ENCODE results near the gene RABEP2. TPM values are rescaled to one million over a fixed set of nuclear protein-coding genes. Genes with fewer than 3 reads are reported as not detected.
A peak's percentile ranks its signal among the peaks of the same experiment; 100 is the strongest.
"Not testable (repeated sequence)": the region's sequence is repeated elsewhere in the genome, so short reads cannot be mapped to it uniquely, and the experiment has no call there.

Gene RABEP2
- total and polyA plus RNA-seq, 3 experiments from 2014 or later: 6.6 to 21.7 (median 20.8) TPM

DNA sequence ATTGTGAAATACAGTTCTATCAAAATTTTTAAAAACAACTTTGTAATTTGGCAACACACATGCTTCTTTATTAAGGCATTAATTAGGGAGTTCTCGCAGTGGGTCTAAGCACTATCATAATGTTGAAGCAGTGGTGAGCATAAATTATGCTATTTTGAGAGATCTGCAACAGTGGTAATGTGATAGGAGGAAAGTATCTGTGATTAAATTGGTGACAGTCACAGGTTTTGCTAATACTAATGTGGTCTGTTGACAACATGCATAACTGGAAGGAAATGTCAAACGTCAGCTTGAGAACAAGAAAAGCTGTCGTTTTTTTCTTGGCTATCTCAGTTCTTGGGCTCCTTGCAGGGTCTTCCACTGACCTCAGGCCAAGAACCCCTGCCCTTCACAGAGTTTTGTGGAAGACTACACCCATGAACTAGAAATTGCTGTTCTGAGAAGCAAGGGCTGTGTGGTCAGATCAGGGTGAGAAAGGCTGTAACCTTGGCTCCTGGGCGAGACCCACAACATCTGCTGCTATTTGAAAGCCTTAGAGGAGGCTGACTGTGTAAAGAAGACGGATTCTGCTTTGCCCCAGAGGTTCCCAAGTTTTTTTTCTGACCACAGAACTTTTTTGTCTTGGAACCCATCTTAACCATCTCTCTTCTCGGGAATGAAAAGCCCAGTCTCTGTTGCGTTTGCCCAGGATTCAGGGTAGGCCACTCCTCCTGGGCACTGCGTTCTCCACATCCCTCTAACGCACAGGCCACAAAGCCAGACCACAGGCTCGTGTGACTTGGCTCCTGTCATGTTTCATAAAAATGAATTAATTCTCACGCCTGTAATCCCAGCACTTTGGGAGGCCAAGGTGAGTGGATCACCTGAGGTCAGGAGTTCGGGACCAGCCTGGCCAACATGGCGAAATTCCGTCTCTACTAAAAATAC lies 32.8 kb downstream of the RABEP2 start:
- ChIA-PET CTCF (no interaction called here), POLR2A (no interaction called here)
- no peaks in the 10 kb centered on the region for H3K36me3 ChIP-seq (ENCODE audit: insufficient read depth, low read length)
- no peak overlapping the region for H3K4me3 ChIP-seq (ENCODE audit: low read length)
- no peaks in the 10 kb centered on the region for H3K4me1 Mint-ChIP-seq
- no peaks in the 10 kb centered on the region for H3K9me3 Mint-ChIP-seq
- no peaks in the 10 kb centered on the region for H3K27me3 ChIP-seq (ENCODE audit: insufficient read depth, low read length, poor library complexity, severe bottlenecking)
- DNase-seq: no peak
- peak overlapping the region in 1 of 8 donors; percentile 34 for H3K27ac Mint-ChIP-seq
- H3K27me3 Mint-ChIP-seq: no peaks in the 10 kb centered on the region
- H3K4me3 Mint-ChIP-seq: no peak overlapping the region
- no peaks in the 10 kb centered on the region for H3K36me3 Mint-ChIP-seq
- no peaks in the 10 kb centered on the region for H3K4me1 ChIP-seq (ENCODE audit: insufficient read depth, low read length)
- no peak overlapping the region for H3K27ac ChIP-seq (ENCODE audit: low read depth, low read length)
- no peaks in the 10 kb centered on the region for H3K9me3 ChIP-seq (ENCODE audit: low read length)

DNA sequence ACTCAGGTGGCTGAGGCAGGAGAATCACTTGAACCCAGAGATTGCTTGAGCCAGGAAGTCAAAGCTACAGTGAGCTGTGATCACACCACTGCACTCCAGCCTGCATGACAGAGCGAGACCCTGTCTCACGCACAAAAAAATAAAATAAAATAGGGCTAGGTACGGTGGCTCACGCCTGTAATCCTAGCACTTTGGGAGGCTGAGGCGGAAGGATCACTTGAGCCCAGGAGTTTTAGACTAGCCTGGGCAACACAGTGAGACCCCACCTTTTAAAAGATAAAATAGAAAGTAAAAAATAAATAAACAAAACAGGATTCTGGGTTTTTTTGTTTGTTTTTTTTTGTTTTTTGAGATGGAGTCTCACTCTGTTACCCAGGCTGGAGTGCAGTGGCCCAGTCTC lies 34.7 kb downstream of the RABEP2 start:
- H3K9me3 Mint-ChIP-seq; POLR2A ChIA-PET; H3K9me3 ChIP-seq (ENCODE audit: low read length); H3K4me3 Mint-ChIP-seq; H3K27ac Mint-ChIP-seq; H3K27me3 ChIP-seq (ENCODE audit: insufficient read depth, low read length, poor library complexity, severe bottlenecking); H3K4me1 ChIP-seq (ENCODE audit: insufficient read depth, low read length); H3K27me3 Mint-ChIP-seq; DNase-seq; H3K4me1 Mint-ChIP-seq; H3K36me3 ChIP-seq (ENCODE audit: insufficient read depth, low read length); H3K4me3 ChIP-seq (ENCODE audit: low read length); H3K36me3 Mint-ChIP-seq; H3K27ac ChIP-seq (ENCODE audit: low read depth, low read length): not testable (repeated sequence)
- CTCF ChIA-PET: interaction anchor here (0.8 kb wide), 1 partner anchor 55 kb away, joined by 3 read pairs; no protein-coding TSS in a partner anchor

DNA sequence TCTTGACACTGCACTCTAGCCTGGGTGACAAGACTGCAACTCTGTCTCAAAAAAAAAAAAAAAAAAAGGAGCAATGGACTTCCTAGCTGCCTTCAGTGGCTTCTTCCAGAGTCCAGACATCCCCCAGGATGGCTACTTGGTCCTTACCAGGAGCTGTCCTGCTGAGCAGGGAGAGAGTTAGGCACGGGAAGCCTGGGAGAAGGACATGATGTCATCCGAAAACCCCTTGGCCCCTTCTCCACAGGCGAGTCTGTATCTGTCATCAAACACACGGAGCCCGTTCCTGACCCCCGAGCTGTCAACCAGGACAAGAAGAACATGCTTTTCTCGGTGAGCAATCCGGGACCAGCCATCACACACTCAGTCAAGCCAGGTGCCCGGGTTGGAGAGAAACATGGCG lies 38.1 kb downstream of the RABEP2 start:
- no peak for DNase-seq
- no peaks in the 10 kb centered on the region for H3K4me1 Mint-ChIP-seq
- no peaks in the 10 kb centered on the region for H3K9me3 Mint-ChIP-seq
- H3K4me3 Mint-ChIP-seq: peak overlapping the region in 1 of 7 donors; percentile 13
- CTCF ChIA-PET: no interaction called here
- Histone ChIP-seq H3K36me3 (ENCODE audit: insufficient read depth, low read length) (no peaks in the 10 kb centered on the region), H3K9me3 (ENCODE audit: low read length) (no peaks in the 10 kb centered on the region), H3K27ac (ENCODE audit: low read depth, low read length) (no peak overlapping the region), H3K4me1 (ENCODE audit: insufficient read depth, low read length) (no peaks in the 10 kb centered on the region), H3K4me3 (ENCODE audit: low read length) (no peak overlapping the region), H3K27me3 (ENCODE audit: insufficient read depth, low read length, poor library complexity, severe bottlenecking) (no peaks in the 10 kb centered on the region)
- H3K36me3 Mint-ChIP-seq: no peaks in the 10 kb centered on the region
- no peak overlapping the region for H3K27ac Mint-ChIP-seq
- POLR2A ChIA-PET: no interaction called here
- peaks cover 0 to 2% of the 10 kb centered on the region in 2 donors for H3K27me3 Mint-ChIP-seq

DNA sequence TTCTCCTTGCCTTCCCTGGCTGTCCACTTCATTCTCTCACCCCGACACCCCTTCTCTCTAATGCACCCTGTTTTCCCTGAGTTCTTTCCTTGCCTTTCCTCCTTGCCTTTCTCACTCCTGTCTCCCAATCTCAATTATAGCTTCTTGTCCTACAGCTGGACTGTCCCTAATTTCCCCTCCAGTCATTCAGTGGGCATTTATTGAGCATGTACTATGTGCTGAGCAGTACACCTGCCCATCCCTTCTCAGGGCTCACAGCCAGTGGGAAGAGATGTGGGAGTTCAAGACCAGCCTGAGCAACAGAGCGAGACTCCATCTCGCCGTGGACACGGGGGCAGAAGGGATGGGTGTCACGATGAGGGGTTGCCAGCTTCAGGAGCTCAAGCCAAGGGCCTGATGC lies 41.0 kb downstream of the RABEP2 start:
- Mint-ChIP-seq H3K4me1 (peaks cover 12 to 13% (median 13%) of the 10 kb centered on the region in 3 donors), H3K27ac (peak overlapping the region in 1 of 8 donors; percentile 63), H3K9me3 (no peaks in the 10 kb centered on the region), H3K36me3 (peaks cover 0 to 2% (median 0%) of the 10 kb centered on the region in 3 donors), H3K4me3 (peak overlapping the region in 1 of 7 donors; percentile 34), H3K27me3 (peaks cover 0 to 2% of the 10 kb centered on the region in 2 donors)
- no peak for DNase-seq
- Histone ChIP-seq H3K36me3 (ENCODE audit: insufficient read depth, low read length) (no peaks in the 10 kb centered on the region), H3K4me1 (ENCODE audit: insufficient read depth, low read length) (peaks cover 12% of the 10 kb centered on the region), H3K27me3 (ENCODE audit: insufficient read depth, low read length, poor library complexity, severe bottlenecking) (no peaks in the 10 kb centered on the region), H3K27ac (ENCODE audit: low read depth, low read length) (no peak overlapping the region), H3K9me3 (ENCODE audit: low read length) (no peaks in the 10 kb centered on the region), H3K4me3 (ENCODE audit: low read length) (no peak overlapping the region)
- CTCF ChIA-PET: no interaction called here
- POLR2A ChIA-PET: no interaction called here

DNA sequence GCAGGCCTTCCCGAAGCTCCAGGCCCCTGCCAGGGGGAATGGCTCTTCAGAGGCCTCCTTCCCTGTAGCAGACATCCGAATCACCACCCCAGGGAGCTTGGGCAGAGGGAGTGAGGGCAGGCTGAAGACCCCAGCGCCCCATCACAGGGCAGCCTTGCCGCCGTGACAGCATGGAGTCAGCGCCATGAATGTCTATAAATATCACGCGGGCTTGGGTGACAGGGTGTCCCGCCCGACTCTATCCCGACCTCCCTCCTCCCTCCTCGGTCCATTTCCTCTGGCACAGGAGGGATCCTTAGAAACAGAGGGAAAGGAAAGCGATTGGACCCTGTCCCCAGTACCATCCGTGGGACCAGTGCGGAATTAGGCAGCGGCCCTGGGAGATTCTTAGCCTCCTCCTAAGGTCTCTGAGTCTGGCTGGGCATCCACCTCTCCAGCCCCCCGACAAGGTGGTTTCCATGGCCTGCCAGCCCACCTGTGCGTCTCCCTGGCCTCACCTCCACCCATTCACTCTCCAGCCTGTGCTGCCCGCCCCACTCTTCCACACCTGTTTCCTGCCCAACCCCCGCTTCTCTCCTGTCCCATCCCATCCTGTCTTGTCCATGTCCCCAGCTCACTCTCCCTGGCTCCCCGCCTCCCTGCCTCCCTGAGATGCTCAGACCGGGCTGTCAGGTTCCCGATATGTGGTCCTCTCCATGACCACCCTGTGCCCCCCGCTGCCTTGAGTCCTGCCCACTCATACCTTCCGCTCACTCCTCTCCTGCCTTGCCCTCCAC lies 41.6 kb downstream of the RABEP2 start:
- Histone ChIP-seq H3K27ac (ENCODE audit: low read depth, low read length) (no peak overlapping the region), H3K36me3 (ENCODE audit: insufficient read depth, low read length) (no peaks in the 10 kb centered on the region), H3K4me1 (ENCODE audit: insufficient read depth, low read length) (peaks cover 14% of the 10 kb centered on the region), H3K4me3 (ENCODE audit: low read length) (no peak overlapping the region), H3K9me3 (ENCODE audit: low read length) (no peaks in the 10 kb centered on the region), H3K27me3 (ENCODE audit: insufficient read depth, low read length, poor library complexity, severe bottlenecking) (no peaks in the 10 kb centered on the region)
- Mint-ChIP-seq H3K4me1 (peaks cover 12 to 18% (median 14%) of the 10 kb centered on the region in 3 donors), H3K36me3 (peaks cover 0 to 2% (median 0%) of the 10 kb centered on the region in 3 donors), H3K4me3 (peak overlapping the region in 1 of 7 donors; percentile 34), H3K27me3 (peaks cover 0 to 2% of the 10 kb centered on the region in 2 donors), H3K9me3 (no peaks in the 10 kb centered on the region), H3K27ac (peak overlapping the region in 2 of 8 donors; percentile 47 to 63)
- ChIA-PET POLR2A (no interaction called here), CTCF (no interaction called here)
- DNase-seq: no peak

DNA sequence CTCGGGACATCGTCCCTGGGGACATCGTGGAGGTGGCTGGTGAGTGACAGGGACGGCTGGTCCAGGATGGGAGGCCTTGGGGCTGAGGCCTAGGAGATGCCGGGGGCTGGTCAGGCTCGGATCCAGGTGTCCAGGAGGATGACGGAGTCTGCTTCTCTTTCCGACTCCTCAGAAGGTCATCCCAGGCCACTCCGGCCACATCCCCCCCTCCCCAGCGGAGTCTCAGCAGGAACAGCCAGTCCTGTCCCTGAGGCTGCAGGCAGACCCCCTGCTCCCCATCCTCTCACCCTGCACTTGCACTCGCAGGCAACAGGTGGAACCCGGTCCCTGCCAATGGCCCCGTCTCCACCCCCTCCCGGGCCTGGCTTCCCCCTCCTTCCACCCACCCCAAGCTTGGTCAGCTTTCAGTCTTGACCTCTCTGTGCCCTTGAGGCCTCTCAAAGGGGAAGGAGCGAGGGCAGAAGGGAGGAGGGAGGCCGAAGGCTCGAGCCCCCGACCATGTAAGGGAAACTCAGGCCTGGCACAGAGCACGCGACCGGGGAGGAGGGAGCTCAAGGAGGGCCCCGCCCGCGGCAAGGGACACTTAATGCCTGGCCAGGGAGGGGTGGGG lies 42.4 kb downstream of the RABEP2 start:
- no peak overlapping the region for H3K27ac ChIP-seq (ENCODE audit: low read depth, low read length)
- peaks cover 14% of the 10 kb centered on the region for H3K4me1 ChIP-seq (ENCODE audit: insufficient read depth, low read length)
- ChIA-PET POLR2A (no interaction called here), CTCF (no interaction called here)
- Mint-ChIP-seq H3K4me3 (no peak overlapping the region), H3K4me1 (peaks cover 12 to 18% (median 14%) of the 10 kb centered on the region in 3 donors), H3K27me3 (peaks cover 0 to 2% of the 10 kb centered on the region in 2 donors), H3K36me3 (peaks cover 0 to 2% (median 0%) of the 10 kb centered on the region in 3 donors), H3K27ac (no peak overlapping the region), H3K9me3 (no peaks in the 10 kb centered on the region)
- H3K27me3 ChIP-seq (ENCODE audit: insufficient read depth, low read length, poor library complexity, severe bottlenecking): no peaks in the 10 kb centered on the region
- no peaks in the 10 kb centered on the region for H3K9me3 ChIP-seq (ENCODE audit: low read length)
- no peak overlapping the region for H3K4me3 ChIP-seq (ENCODE audit: low read length)
- H3K36me3 ChIP-seq (ENCODE audit: insufficient read depth, low read length): no peaks in the 10 kb centered on the region
- DNase-seq: no peak

DNA sequence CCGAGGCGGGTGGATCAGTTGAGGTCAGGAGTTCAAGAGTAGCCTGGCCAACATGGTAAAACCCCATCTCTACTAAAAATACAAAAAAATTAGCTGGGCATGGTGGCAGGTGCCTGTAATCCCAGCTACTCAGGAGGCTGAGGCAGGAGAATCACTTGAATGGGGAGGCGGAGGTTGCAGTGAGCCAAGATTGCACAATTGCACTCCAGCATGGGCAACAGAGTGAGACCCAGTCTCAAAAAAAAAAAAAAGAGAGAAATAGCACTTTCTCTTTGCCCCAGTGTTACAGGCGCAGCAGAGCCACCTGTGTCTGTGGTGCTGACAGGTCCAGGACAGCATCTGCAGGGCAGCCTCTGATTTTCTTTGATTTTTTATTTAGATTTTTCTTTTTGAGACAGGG lies 43.5 kb downstream of the RABEP2 start:
- POLR2A ChIA-PET, CTCF ChIA-PET: not testable (repeated sequence)
- H3K4me3 Mint-ChIP-seq: peak overlapping the region in 2 of 7 donors; percentile 56 to 84

DNA sequence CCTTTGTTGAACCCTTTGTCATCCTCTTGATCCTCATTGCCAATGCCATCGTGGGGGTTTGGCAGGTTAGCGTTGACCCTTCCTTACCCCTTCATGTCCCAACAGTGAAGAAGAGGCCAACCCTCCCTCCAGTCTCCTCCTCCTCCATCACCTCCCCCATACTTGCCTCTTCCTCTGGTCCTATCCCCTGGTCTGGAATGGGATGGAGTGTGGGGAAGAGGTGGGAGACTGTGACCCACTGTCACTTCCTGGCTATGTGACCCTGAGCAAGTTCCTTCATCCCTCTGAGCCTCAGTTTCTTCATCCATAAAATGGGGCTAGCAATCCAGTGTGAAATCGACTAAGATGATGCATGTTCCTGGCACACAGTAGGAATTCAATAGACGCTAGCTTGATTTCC lies 44.1 kb downstream of the RABEP2 start:
- H3K27me3 Mint-ChIP-seq: peaks cover 0 to 2% of the 10 kb centered on the region in 2 donors
- ChIA-PET POLR2A (no interaction called here), CTCF (no interaction called here)
- Histone ChIP-seq H3K27me3 (ENCODE audit: insufficient read depth, low read length, poor library complexity, severe bottlenecking) (no peaks in the 10 kb centered on the region), H3K4me3 (ENCODE audit: low read length) (no peak overlapping the region), H3K36me3 (ENCODE audit: insufficient read depth, low read length) (no peaks in the 10 kb centered on the region), H3K27ac (ENCODE audit: low read depth, low read length) (no peak overlapping the region), H3K9me3 (ENCODE audit: low read length) (no peaks in the 10 kb centered on the region), H3K4me1 (ENCODE audit: insufficient read depth, low read length) (peaks cover 14% of the 10 kb centered on the region)
- peak overlapping the region; percentile 61 to 87 (median 71) for H3K4me3 Mint-ChIP-seq
- H3K36me3 Mint-ChIP-seq: peaks cover 0 to 2% (median 0%) of the 10 kb centered on the region in 3 donors
- peak overlapping the region in 3 of 8 donors; percentile 63 to 86 (median 79) for H3K27ac Mint-ChIP-seq
- H3K9me3 Mint-ChIP-seq: no peaks in the 10 kb centered on the region
- peaks cover 12 to 18% (median 14%) of the 10 kb centered on the region in 3 donors for H3K4me1 Mint-ChIP-seq
- no peak for DNase-seq

More for the DNA sequence above, 43.5 kb downstream of the RABEP2 start:
- H3K9me3 ChIP-seq (ENCODE audit: low read length); H3K36me3 Mint-ChIP-seq; H3K4me3 ChIP-seq (ENCODE audit: low read length); H3K27me3 Mint-ChIP-seq; H3K36me3 ChIP-seq (ENCODE audit: insufficient read depth, low read length); H3K27ac Mint-ChIP-seq; H3K27ac ChIP-seq (ENCODE audit: low read depth, low read length); DNase-seq; H3K27me3 ChIP-seq (ENCODE audit: insufficient read depth, low read length, poor library complexity, severe bottlenecking); H3K9me3 Mint-ChIP-seq: not testable (repeated sequence)
- peaks cover 14% of the 10 kb centered on the region for H3K4me1 ChIP-seq (ENCODE audit: insufficient read depth, low read length)
- peaks cover 12 to 18% (median 14%) of the 10 kb centered on the region in 3 donors for H3K4me1 Mint-ChIP-seq

All from CD8-positive, alpha-beta memory T cell (primary cell).